K562 (cell line): ENCODE measurements around the gene EYA2. TPM values are rescaled to one million over a fixed set of nuclear protein-coding genes. Genes with fewer than 3 reads are reported as not detected.
A peak's percentile ranks its signal among the peaks of the same experiment; 100 is the strongest.

Source experiments
- ARHGAP35 ChIP-seq: fragments of 450-650 bp; IDR thresholded peaks from 2 replicates; pipeline ENCODE4 v1.6.1; 2018; ENCODE audit not compliant: partially characterized antibody
- CBX3 ChIP-seq, 2 experiments: IDR thresholded peaks; 1 replicate in 1 of 2; 2 replicates in 1 of 2; pipeline ENCODE4 v1.6.1; 2012; ENCODE audit warnings: inconsistent platforms in 2 of 2, low read length in 2 of 2, borderline replicate concordance in 1 of 2, control low read depth in 1 of 2
- DACH1 ChIP-seq: fragments of 450-650 bp; IDR thresholded peaks from 2 replicates; pipeline ENCODE4 v1.6.1; 2018; ENCODE audit not compliant: partially characterized antibody
- GABPA ChIP-seq: fragments of 200-800 bp; sonication (Bioruptor generic); conservative IDR thresholded peaks from 2 replicates; pipeline ENCODE4 v1.6.1; 2016; ENCODE audit warnings: low read depth, missing genetic modification characterization, missing compliant biosample characterization
- NUFIP1 ChIP-seq: fragments of 450-650 bp; IDR thresholded peaks from 2 replicates; pipeline ENCODE4 v1.6.1; 2018; ENCODE audit not compliant: partially characterized antibody
- RAD51 ChIP-seq: fragments of 450-650 bp; IDR thresholded peaks from 2 replicates; pipeline ENCODE4 v1.7.1; 2016; ENCODE audit warnings: low read depth, mild to moderate bottlenecking, borderline replicate concordance
- SIX5 ChIP-seq, 2 experiments: IDR thresholded peaks; 2 replicates each; pipeline ENCODE4 v1.6.1; 2011; ENCODE audit warnings: low read length in 2 of 2, borderline replicate concordance in 1 of 2, low read depth in 1 of 2, mild to moderate bottlenecking in 1 of 2, moderate library complexity in 1 of 2; ENCODE audit not compliant: insufficient read depth in 1 of 2
- SMARCA4 ChIP-seq: fragments of 450-650 bp; IDR thresholded peaks from 2 replicates; pipeline ENCODE4 v1.6.1; 2016
- SPI1 ChIP-seq: IDR thresholded peaks from 2 replicates; pipeline ENCODE4 v1.6.1; 2011; ENCODE audit warnings: low read depth, low read length, control low read depth, borderline replicate concordance
- SRSF7 ChIP-seq: fragments of 200-400 bp; formaldehyde crosslinking; optimal IDR thresholded peaks from 2 replicates; pipeline ENCODE3; 2017; ENCODE audit warnings: mild to moderate bottlenecking, low read depth, low read length
- YY1 ChIP-seq, 3 experiments: IDR thresholded peaks; 2 replicates each; pipeline ENCODE4 v1.6.1; 2011; ENCODE audit warnings: low read length in 2 of 3, mild to moderate bottlenecking in 2 of 3, moderate library complexity in 2 of 3, borderline replicate concordance in 1 of 3, control low read depth in 1 of 3, low read depth in 1 of 3; ENCODE audit not compliant: insufficient read depth in 3 of 3, insufficient replicate concordance in 2 of 3, control insufficient read depth in 1 of 3, insufficient read length in 1 of 3; ENCODE audit errors: extremely low read depth in 1 of 3
- ZBTB40 ChIP-seq, 2 experiments: fragments of 450-650 bp in 1 of 2; sonication (generic) in 1 of 2; formaldehyde crosslinking in 1 of 2; IDR thresholded peaks; 2 replicates each; pipeline versions ENCODE4 v1.7.1 to v1.9.0; 2016 to 2022; ENCODE audit warnings: inconsistent platforms in 1 of 2, mild to moderate bottlenecking in 1 of 2, missing genetic modification reagents in 1 of 2
- ZNF197 ChIP-seq: fragments of 200-800 bp; sonication (Bioruptor generic); IDR thresholded peaks from 2 replicates; pipeline ENCODE4 v1.6.1; 2016; ENCODE audit warnings: low read depth, missing genetic modification characterization, missing compliant biosample characterization
- ZNF280A ChIP-seq: fragments of 450-650 bp; IDR thresholded peaks from 2 replicates; pipeline ENCODE4 v1.6.1; 2018; ENCODE audit warnings: mild to moderate bottlenecking, low read depth; ENCODE audit not compliant: partially characterized antibody
- polyA plus RNA-seq, 8 experiments: library from polyadenylated mRNA; depleted of rRNA in 4 of 8; stranded (reverse) in 5 of 8; unstranded in 3 of 8; fragments of >200 nt; fragmentation: Nextera tagmentation in 2 of 8; fragmentation: Illumina TruSeq in 1 of 8; extraction: Ambion mirVana in 2 of 8; extraction: Trizol in 1 of 8; gene quantifications; 2 replicates each; pipeline versions ENCODE4 v1.2.1 to v1.2.3, GENCODE V29; 2011 to 2014; ENCODE audit warnings: inconsistent platforms in 1 of 8, missing spikeins in 1 of 8
- total RNA-seq, 7 experiments: library from RNA; depleted of rRNA in 6 of 7; stranded (reverse); fragments of >200 nt in 6 of 7; fragmentation: Illumina TruSeq in 2 of 7; extraction: Trizol in 2 of 7; gene quantifications; 2 replicates each; pipeline versions ENCODE4 v1.2.1 to v1.2.3, GENCODE V29; 2011 to 2021; ENCODE audit warnings: low replicate concordance in 1 of 7

Gene EYA2
- total and polyA plus RNA-seq, 9 of the 15 experiments (the other 6 are each of a cell fraction or from before 2014, with no cell fraction given): 0.03 TPM; not detected in 8

GRCh38 chr20:47181056-47181862 lies 286.6 kb downstream of the EYA2 start (continued):
- TF ChIP-seq SRSF7 (no peak), CBX3 (IDR thresholded peaks at IDR 0.05; ENCODE audit: borderline replicate concordance in 1 of 2, low read length in 2 of 2) (peak in 1 of 2 experiments; percentile 85; a peak in 2 of 3 replicates), SIX5 (IDR thresholded peaks at IDR 0.05; ENCODE audit: borderline replicate concordance in 1 of 2, insufficient read depth in 1 of 2, low read depth in 1 of 2, low read length in 2 of 2) (peak; percentile 85 to 88), NUFIP1 (no peak), ZNF280A (no peak), ZNF197 (CRISPR knock-in tag) (no peak), SMARCA4 (no peak), GABPA (tag) (peak; percentile 69), RAD51 (peak; percentile 97), YY1 (IDR thresholded peaks at IDR 0.05; ENCODE audit: borderline replicate concordance in 1 of 3, control insufficient read depth in 1 of 3, extremely low read depth in 1 of 3, insufficient read depth in 3 of 3, insufficient read length in 1 of 3, insufficient replicate concordance in 2 of 3, low read depth in 1 of 3, low read length in 2 of 3) (no peak), ARHGAP35 (no peak), ZBTB40 (IDR thresholded peaks at IDR 0.05) (peak; percentile 69), ZBTB40 (CRISPR knock-in tag; IDR thresholded peaks at IDR 0.05) (no peak), SPI1 (peak; percentile 81; the same call in 1 of the 2 replicates), DACH1 (no peak)
